ENCODE data around the gene FAXDC2.

GRCh38 chr5:154791535-154791934 lies 58.9 kb downstream of the FAXDC2 start:
- TF ChIP-seq CTCF (IDR thresholded peaks at IDR 0.05), result no peak
- no peak for TF ChIP-seq POLR2AphosphoS5 (IDR thresholded peaks at IDR 0.05)
- TF ChIP-seq POLR2A (IDR thresholded peaks at IDR 0.05; ENCODE audit: low read depth), result no peak
- no peak for TF ChIP-seq EP300 (IDR thresholded peaks at IDR 0.05)
